Prostate gland (tissue), 2 donors: ENCODE results near the gene IQSEC3.
"Not testable (repeated sequence)": the region's sequence is repeated elsewhere in the genome, so short reads cannot be mapped to it uniquely, and the experiment has no call there.

Experiments used
- POLR2A ChIP-seq: fragments of 450-650 bp; IDR thresholded peaks from one replicate; pipeline ENCODE4 v1.6.1; 2016; ENCODE audit warnings: antibody characterized with exemption, mild to moderate bottlenecking
- POLR2AphosphoS5 ChIP-seq: sonication (generic); formaldehyde crosslinking; IDR thresholded peaks from one replicate; pipeline ENCODE4 v1.6.1; 2017; ENCODE audit warnings: antibody characterized with exemption
- TF ChIP-seq, protein P1 (sequence below), 4 experiments: fragments of 200-600 bp in 2 of 4; fragments of 450-650 bp in 2 of 4; sonication (generic) in 2 of 4; IDR thresholded peaks; 1 replicate in 3 of 4; 2 replicates in 1 of 4; pipeline ENCODE4 v1.5.1; 2016 to 2019; ENCODE audit warnings: antibody characterized with exemption in 4 of 4, mild to moderate bottlenecking in 2 of 4, moderate library complexity in 2 of 4

DNA sequence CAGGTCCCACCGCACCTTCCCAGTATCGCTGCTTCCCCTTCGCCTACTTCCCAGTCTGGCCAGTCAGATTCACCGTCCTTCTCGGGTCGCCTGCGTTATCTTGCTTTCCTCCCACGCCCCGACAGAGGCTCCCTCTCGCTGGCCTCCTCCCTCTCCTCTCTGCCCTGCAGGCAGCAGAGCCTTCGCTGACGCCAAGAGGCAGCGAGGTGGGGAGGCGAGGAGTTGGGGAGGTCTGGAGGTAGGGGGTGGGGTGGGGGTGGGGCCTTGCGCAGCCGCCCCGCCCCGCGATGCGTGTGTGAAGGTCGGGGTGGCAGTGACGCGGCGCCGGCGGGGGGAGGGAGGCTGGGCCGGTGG, at the start of gene IQSEC3:
- TF ChIP-seq, protein P1, sequence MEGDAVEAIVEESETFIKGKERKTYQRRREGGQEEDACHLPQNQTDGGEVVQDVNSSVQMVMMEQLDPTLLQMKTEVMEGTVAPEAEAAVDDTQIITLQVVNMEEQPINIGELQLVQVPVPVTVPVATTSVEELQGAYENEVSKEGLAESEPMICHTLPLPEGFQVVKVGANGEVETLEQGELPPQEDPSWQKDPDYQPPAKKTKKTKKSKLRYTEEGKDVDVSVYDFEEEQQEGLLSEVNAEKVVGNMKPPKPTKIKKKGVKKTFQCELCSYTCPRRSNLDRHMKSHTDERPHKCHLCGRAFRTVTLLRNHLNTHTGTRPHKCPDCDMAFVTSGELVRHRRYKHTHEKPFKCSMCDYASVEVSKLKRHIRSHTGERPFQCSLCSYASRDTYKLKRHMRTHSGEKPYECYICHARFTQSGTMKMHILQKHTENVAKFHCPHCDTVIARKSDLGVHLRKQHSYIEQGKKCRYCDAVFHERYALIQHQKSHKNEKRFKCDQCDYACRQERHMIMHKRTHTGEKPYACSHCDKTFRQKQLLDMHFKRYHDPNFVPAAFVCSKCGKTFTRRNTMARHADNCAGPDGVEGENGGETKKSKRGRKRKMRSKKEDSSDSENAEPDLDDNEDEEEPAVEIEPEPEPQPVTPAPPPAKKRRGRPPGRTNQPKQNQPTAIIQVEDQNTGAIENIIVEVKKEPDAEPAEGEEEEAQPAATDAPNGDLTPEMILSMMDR (IDR thresholded peaks at IDR 0.05): not testable (repeated sequence)
- not testable (repeated sequence) for TF ChIP-seq POLR2A, POLR2AphosphoS5
